Measurements from ENCODE around the gene NLRP1.

- TF ChIP-seq CTCF (IDR thresholded peaks at IDR 0.05; ENCODE audit: low read depth, low read length) (no peak), EZH2phosphoT487 (IDR thresholded peaks at IDR 0.05; ENCODE audit: low read depth) (no peak)
Observed at GRCh38 chr17:5506307-5506706, 78.0 kb downstream of the NLRP1 start.

All from OCI-LY3 (cell line).